Measurements from ENCODE around the gene IQCE.

GRCh38 chr7:2662273-2663120, 103.7 kb downstream of the IQCE start:
- TF ChIP-seq POLR2A (IDR thresholded peaks at IDR 0.05; ENCODE audit: low read length) (no peak), GATA1 (IDR thresholded peaks at IDR 0.05; ENCODE audit: low read depth, low read length) (no peak)

Data from erythroblast (primary cell).